Measurements from ENCODE around the gene NLRP3.
"Not testable (repeated sequence)": the region's sequence is repeated elsewhere in the genome, so short reads cannot be mapped to it uniquely, and the experiment has no call there.

Gene NLRP3

DNA sequence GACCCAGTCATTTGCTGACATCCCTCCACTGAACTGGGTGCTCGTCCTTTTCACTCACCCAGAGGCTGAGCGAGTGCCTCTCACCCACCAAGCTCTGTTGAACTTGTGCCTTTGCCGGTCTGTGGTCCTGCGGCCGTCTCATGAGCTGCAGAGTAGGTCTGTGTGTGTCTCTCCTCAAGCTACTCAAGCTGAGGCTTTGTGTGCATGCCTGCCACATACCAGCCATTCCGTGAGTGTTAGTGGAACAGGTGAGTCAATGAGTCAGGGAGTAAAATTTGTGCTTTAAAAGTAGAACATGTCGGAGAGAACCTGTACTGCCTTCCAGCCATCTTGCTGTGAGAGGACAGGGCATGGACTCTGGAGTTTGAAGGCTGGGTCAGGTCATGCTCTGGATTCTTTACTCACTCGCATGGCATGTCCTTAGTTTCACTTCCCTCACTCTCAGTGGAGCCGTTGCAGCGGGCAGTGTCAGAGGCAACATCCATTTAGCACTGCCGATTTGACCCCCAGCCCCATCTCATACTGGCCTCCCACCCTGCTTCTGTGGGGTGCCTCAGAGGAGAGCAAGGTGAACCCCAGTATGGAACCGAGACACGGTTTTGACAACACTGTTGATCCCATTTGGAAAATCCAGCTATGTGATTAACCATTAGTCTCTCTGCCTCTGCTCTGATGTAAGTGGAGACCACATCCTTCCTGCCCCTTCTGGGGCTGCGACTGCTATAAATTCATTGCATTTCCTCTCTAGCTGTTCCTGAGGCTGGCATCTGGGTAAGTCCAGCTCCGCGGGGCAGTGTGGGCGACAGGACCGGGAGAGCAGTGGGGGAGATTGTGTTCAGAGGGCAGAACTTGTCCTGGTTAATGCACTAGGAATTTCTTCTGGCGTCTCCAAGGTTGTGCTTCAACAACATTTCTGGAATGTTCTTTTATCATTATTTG, at the start of gene NLRP3:
Gene NLRP3, plus strand, starts transcription at position 751 of the 939 bp plus-strand sequence. CDS start 2,628 bp downstream, outside the sequence.
- TF ChIP-seq, protein P1, sequence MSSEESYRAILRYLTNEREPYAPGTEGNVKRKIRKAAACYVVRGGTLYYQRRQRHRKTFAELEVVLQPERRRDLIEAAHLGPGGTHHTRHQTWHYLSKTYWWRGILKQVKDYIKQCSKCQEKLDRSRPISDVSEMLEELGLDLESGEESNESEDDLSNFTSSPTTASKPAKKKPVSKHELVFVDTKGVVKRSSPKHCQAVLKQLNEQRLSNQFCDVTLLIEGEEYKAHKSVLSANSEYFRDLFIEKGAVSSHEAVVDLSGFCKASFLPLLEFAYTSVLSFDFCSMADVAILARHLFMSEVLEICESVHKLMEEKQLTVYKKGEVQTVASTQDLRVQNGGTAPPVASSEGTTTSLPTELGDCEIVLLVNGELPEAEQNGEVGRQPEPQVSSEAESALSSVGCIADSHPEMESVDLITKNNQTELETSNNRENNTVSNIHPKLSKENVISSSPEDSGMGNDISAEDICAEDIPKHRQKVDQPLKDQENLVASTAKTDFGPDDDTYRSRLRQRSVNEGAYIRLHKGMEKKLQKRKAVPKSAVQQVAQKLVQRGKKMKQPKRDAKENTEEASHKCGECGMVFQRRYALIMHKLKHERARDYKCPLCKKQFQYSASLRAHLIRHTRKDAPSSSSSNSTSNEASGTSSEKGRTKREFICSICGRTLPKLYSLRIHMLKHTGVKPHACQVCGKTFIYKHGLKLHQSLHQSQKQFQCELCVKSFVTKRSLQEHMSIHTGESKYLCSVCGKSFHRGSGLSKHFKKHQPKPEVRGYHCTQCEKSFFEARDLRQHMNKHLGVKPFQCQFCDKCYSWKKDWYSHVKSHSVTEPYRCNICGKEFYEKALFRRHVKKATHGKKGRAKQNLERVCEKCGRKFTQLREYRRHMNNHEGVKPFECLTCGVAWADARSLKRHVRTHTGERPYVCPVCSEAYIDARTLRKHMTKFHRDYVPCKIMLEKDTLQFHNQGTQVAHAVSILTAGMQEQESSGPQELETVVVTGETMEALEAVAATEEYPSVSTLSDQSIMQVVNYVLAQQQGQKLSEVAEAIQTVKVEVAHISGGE (tag by site-specific recombination; conservative IDR thresholded peaks at IDR 0.05; ENCODE audit: low read depth): no peak
- no peak for TF ChIP-seq ZEB2 (tag by site-specific recombination; IDR thresholded peaks at IDR 0.05)
- TF ChIP-seq GLI2 (tag by site-specific recombination; IDR thresholded peaks at IDR 0.05; ENCODE audit: borderline replicate concordance, low read depth): no peak
- no peak for TF ChIP-seq GFI1B (tag by site-specific recombination; IDR thresholded peaks at IDR 0.05)
- TF ChIP-seq ZNF521 (tag by site-specific recombination; IDR thresholded peaks at IDR 0.05): no peak
- TF ChIP-seq ZNF510 (tag by site-specific recombination; IDR thresholded peaks at IDR 0.05; ENCODE audit: insufficient replicate concordance): no peak
- TF ChIP-seq ZNF202 (tag by site-specific recombination; IDR thresholded peaks at IDR 0.05; ENCODE audit: borderline replicate concordance): no peak
- no peak for TF ChIP-seq ZNF629 (tag by site-specific recombination; IDR thresholded peaks at IDR 0.05)
- TF ChIP-seq SCRT1 (tag by site-specific recombination; IDR thresholded peaks at IDR 0.05; ENCODE audit: borderline replicate concordance): no peak
- H3K4me3 ChIP-seq (ENCODE audit: low read depth, low read length): no peak within 1 kb of the TSS
- no peaks in the 10 kb centered on the region for H3K9me3 ChIP-seq (ENCODE audit: control insufficient read depth, insufficient read depth, low read depth, low read length)
- no peaks in the 10 kb centered on the region for H3K4me1 ChIP-seq (ENCODE audit: control insufficient read depth, insufficient read depth, low read length)
- POLR2A ChIA-PET: no interaction called here
- H3K27ac ChIP-seq (ENCODE audit: extremely low read depth, low read depth, low read length): no peak within 1 kb of the TSS
- no peaks in the 10 kb centered on the region for H3K36me3 ChIP-seq (ENCODE audit: control insufficient read depth in 2 of 2, insufficient read depth in 1 of 2, low read length in 2 of 2)
- CTCF ChIA-PET: no interaction called here

GRCh38 chr1:247366345-247366744, 49.6 kb upstream of the NLRP3 start:
- H3K9me3 ChIP-seq (ENCODE audit: control insufficient read depth, insufficient read depth, low read depth, low read length); POLR2A ChIA-PET; H3K36me3 ChIP-seq (ENCODE audit: control insufficient read depth in 2 of 2, insufficient read depth in 1 of 2, low read length in 2 of 2); H3K4me3 ChIP-seq (ENCODE audit: low read depth, low read length); H3K27ac ChIP-seq (ENCODE audit: extremely low read depth, low read depth, low read length); H3K4me1 ChIP-seq (ENCODE audit: control insufficient read depth, insufficient read depth, low read length); CTCF ChIA-PET: not testable (repeated sequence)

- CTCF ChIA-PET: no interaction called here
- Histone ChIP-seq H3K27ac (ENCODE audit: extremely low read depth, low read depth, low read length) (no peak overlapping the region), H3K4me3 (ENCODE audit: low read depth, low read length) (no peak overlapping the region), H3K36me3 (ENCODE audit: control insufficient read depth in 2 of 2, insufficient read depth in 1 of 2, low read length in 2 of 2) (no peaks in the 10 kb centered on the region), H3K4me1 (ENCODE audit: control insufficient read depth, insufficient read depth, low read length) (no peaks in the 10 kb centered on the region), H3K9me3 (ENCODE audit: control insufficient read depth, insufficient read depth, low read depth, low read length) (no peaks in the 10 kb centered on the region)
- POLR2A ChIA-PET: no interaction called here
- TF ChIP-seq KLF9 (tag by site-specific recombination; IDR thresholded peaks at IDR 0.05; ENCODE audit: low read depth) (no peak), ZNF404 (tag by site-specific recombination; IDR thresholded peaks at IDR 0.05) (no peak), ZNF140 (tag by site-specific recombination; IDR thresholded peaks at IDR 0.05) (no peak), RBAK (tag by site-specific recombination; IDR thresholded peaks at IDR 0.05) (no peak), PRDM6 (tag by site-specific recombination; IDR thresholded peaks at IDR 0.05) (no peak), MZF1 (tag by site-specific recombination; IDR thresholded peaks at IDR 0.05; ENCODE audit: borderline replicate concordance) (no peak), GLIS1 (tag by site-specific recombination; IDR thresholded peaks at IDR 0.05) (no peak)
Measured at GRCh38 chr1:247366926-247367645, 48.9 kb upstream of the NLRP3 start.

All from HEK293 (cell line).